GM21786 (cell line): ENCODE measurements around the gene ABO.
"Not testable (repeated sequence)": the region's sequence is repeated elsewhere in the genome, so short reads cannot be mapped to it uniquely, and the experiment has no call there.

Experiments
- ATAC-seq: cut with Tn5 transposase; IDR thresholded peaks from one replicate; pipeline ENCODE4 v1.9.1; 2021; ENCODE audit not compliant: unreplicated experiment

Gene ABO

GRCh38 chr9:133226219-133227171 is 48.5 kb downstream of the ABO start:
- ATAC-seq: no peak

- no peak for ATAC-seq
These were observed 49.6 kb downstream of the ABO start for GRCh38 chr9:133225171-133226011.

GRCh38 chr9:133224762-133225161 is 50.2 kb downstream of the ABO start:
- no peak for ATAC-seq

- not testable (repeated sequence) for ATAC-seq
These were observed 51.7 kb downstream of the ABO start for GRCh38 chr9:133223159-133223756.

DNA sequence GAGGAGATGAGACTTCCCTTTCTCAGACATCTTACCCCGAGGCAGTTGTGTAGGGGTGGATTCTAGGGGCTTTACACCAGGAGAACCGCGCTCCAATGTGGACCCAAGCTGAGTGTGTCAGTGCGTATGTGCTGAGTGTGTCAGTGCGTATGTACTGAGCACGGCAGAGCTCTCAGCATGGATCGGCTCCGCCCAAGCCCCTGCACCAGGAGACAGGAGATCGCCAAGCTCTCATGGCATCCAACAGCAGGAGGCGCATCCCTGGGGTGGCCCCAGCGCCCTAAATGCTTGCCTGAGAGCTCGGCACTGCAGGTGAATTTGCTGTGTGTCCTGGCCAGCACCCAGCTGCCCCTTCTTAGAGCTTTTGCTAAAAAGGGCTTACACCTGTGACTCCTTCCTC is 53.0 kb downstream of the ABO start:
- ATAC-seq: not testable (repeated sequence)

DNA sequence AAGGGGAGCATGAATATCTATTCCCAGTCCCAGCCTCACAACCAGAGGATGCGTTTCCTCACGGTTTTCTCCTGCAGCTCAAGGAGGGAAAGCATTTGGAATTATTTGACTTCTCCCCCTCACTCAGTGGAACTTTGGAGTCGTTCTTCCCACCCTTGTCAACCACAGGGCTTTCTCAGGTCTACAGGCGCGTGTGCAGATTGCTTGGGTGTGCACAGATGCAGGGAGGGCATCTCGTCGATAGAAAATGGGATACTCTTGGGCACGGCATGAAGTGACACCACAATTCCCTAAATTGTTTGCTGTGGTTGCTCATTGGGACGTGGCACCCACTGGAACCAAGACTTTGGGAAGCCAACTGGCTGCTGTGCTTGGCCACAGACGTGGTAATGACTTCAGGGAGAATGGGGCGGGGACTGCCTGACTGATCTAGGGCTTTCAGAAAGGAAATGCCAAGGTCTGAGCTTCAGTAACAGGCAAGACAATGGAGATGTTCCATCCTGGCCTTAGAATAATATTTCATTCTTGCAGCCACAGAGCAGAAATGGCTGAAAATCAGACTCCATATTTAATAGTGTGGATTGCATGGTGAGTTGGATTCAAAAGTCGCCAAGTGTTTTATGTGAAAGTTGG is 53.7 kb downstream of the ABO start:
- no peak for ATAC-seq

- not testable (repeated sequence) for ATAC-seq
These were observed 56.7 kb downstream of the ABO start for GRCh38 chr9:133218049-133218975.

DNA sequence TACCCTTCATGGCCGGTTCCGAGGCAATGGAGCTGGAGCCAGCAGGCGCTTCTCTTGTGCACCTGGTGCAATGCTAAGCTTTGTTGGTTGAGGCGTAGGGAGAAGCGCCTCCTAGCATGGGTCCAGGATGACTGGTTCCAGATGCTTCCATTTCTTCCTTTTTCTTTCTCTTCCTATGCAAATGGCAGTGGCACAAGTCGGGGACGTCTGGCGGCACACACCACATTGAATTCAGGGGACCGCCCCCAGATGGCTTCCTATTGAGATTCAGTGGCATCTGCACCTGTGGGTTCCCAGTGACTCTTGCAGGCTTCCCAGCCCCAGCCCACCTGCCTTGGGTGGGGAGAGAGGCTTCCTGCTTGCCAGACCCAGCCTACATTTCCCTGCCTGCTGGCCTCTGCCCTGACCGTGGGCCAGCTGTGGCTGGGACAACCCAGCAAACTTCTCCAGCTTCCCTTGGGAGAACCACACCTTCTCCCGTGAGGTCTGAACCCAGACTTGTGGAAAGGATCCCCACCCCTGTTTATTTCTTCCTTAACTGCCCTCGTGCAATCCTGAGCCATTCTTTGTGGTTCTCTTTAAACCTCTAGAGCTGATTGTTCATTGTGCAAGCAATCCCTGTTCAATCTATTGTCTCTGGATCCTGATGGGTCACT is 57.5 kb downstream of the ABO start:
- ATAC-seq: not testable (repeated sequence)

- ATAC-seq: not testable (repeated sequence)
These were observed 60.7 kb downstream of the ABO start for GRCh38 chr9:133214276-133214675.

- ATAC-seq: no peak
These were observed 64.4 kb downstream of the ABO start for GRCh38 chr9:133210609-133211008.

DNA sequence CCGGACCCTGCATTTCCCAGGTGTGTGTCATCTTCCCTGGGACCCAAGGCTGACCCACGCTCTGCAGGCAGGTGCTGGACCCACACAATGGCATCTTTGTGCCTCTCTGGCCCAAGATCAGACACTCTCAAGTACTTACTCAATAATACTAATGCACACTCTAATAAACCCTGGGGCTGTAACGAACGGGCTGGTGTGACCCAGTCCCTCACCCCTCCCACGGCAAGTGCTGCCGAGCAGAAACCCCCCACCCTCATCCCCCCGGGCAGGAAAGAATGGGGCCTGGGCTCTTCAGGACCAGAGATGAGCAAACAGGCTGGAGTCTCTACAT is 64.8 kb downstream of the ABO start:
- no peak for ATAC-seq

GRCh38 chr9:133209327-133210201 is 65.4 kb downstream of the ABO start:
- not testable (repeated sequence) for ATAC-seq

DNA sequence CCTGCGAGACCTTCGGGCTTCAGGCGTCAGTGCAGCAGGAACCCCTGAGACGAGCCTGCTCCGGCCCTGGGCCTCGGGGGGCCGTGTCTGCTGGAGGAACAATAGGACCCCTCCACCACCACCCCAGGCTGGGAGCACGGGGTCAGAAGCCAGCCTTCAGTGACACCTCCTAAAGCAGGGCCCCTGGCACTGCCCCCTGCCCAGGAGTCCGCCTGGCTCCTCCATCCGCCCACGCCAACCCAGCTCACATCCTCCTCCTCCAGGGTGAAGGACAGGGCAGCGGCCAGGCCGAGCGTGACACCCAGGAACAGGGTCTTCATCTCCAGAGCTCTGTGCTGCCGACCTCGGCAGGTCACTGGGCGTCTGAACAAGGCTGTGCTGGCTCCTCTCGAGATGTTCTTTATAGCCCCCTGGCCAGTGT is 66.1 kb downstream of the ABO start, which contains the start of gene OBP2B:
OBP2B (minus strand) TSS at position 371 of the 421 bp plus-strand sequence; CDS start at position 320, 51 bp downstream.
- ATAC-seq: not testable (repeated sequence)

DNA sequence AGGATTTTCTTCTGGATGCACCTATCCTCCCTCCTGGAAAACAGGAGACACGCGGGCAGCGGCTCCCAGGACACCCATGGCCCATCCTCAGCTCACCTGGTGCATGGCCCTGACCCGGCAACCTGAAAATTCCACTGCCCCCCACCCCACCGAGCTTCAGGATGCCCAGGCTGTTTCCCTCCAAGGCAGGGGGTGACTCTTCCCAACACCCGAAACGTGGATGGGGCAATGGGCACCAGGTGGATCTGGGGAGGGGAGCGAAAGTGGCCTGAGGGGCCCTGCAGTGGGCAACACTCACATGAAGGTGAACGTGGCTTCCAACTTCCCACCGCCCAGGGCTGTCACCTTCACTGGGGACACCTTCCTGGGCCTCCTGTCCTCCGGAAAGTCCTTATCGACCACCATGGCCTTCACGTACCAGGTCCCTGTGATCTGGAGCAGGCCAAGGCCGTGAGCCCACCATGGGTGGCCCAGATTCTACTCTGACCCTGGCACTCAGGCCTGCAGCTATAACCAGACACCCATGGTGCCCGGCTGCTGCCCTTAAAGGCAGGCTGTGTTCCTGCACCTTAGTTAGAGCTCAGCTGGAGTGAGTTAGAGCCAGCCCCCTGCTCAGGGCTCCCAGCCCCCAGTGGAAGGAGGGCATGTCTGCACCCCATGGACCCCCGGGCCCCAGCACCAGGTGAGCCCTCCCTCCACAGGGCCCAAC is 66.7 kb downstream of the ABO start:
- ATAC-seq: not testable (repeated sequence)

- no peak for ATAC-seq
These were observed 67.3 kb downstream of the ABO start for GRCh38 chr9:133207540-133208170.

DNA sequence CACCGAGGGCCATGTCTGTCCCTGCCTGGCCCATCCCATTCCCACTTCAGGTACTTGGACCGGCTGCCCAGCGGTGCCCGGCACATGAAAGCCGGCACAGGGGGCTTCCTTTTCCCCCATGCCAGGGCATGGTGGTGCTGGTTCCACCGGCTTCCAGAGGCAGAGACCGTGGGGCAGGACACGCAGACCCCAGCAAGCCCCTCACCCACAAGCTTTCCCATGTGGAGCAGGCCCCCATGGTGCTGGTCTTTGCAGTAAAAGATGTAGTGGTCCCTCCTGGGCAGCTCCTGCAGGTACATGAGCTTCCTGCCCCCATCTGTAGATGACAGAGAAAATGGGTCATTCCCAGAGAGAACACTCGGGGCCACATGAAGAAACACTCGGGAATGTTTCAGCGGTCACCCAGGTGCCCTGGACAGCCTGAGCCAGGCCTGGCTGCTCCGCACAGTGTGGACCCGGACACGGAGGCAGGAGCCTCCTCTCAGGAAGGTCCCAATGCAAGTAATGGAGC is 67.9 kb downstream of the ABO start:
- ATAC-seq: no peak
